Measurements from ENCODE around the gene ZDHHC19. TPM values are rescaled to one million over a fixed set of nuclear protein-coding genes. Genes with fewer than 3 reads are reported as not detected.

Gene ZDHHC19
- total and polyA plus RNA-seq, 2 experiments from 2014 or later: 0.26 to 1.4 TPM

GRCh38 chr3:196149375-196149774, 61.8 kb downstream of the ZDHHC19 start:
- no peaks in the 10 kb centered on the region for H3K27me3 ChIP-seq
- DNase-seq (ENCODE audit: low read depth in 1 of 2, low spot score in 1 of 2): no peak
- no peaks in the 10 kb centered on the region for H3K36me3 ChIP-seq
- no peak overlapping the region for H3K4me3 ChIP-seq
- H3K27ac ChIP-seq: no peak overlapping the region
- H3K4me1 ChIP-seq (ENCODE audit: low read depth): no peaks in the 10 kb centered on the region
- no peak for TF ChIP-seq CTCF (IDR thresholded peaks at IDR 0.05; ENCODE audit: low read depth, low read length)
- H3K9me3 ChIP-seq (ENCODE audit: low read depth): no peaks in the 10 kb centered on the region

Other genes with a start within 250 kb of the ZDHHC19 start
- gene TFRC, start 129.3 kb downstream of the ZDHHC19 start, total RNA-seq: 19.6 and 76.1 TPM in 2 replicates
- gene TFRC, start 129.3 kb downstream of the ZDHHC19 start, polyA plus RNA-seq: 19.7 and 81.1 TPM in 2 replicates
- not detected in 2 replicates for gene SLC51A, start 5.1 kb upstream of the ZDHHC19 start, total RNA-seq
- gene SLC51A, start 5.1 kb upstream of the ZDHHC19 start, polyA plus RNA-seq: 3.9 and 5.1 TPM in 2 replicates
- gene PCYT1A, start 76.3 kb upstream of the ZDHHC19 start, total RNA-seq: 55.2 and 66.5 TPM in 2 replicates
- 23.6 and 30.6 TPM in 2 replicates for gene PCYT1A, start 76.3 kb upstream of the ZDHHC19 start, polyA plus RNA-seq
- 24.6 and 38.7 TPM in 2 replicates for gene DYNLT2B, start 106.8 kb upstream of the ZDHHC19 start, total RNA-seq
- gene DYNLT2B, start 106.8 kb upstream of the ZDHHC19 start, polyA plus RNA-seq: 81.7 and 86.5 TPM in 2 replicates
- not detected in 2 replicates for gene TM4SF19, start 127.0 kb upstream of the ZDHHC19 start, total RNA-seq
- gene TM4SF19, start 127.0 kb upstream of the ZDHHC19 start, polyA plus RNA-seq: not detected in 2 replicates
- 10.4 and 27.7 TPM in 2 replicates for gene UBXN7, start 221.0 kb upstream of the ZDHHC19 start, total RNA-seq
- gene UBXN7, start 221.0 kb upstream of the ZDHHC19 start, polyA plus RNA-seq: 33.1 and 49.0 TPM in 2 replicates